GM23248 (cell line): ENCODE results near the gene BCAS1.

Source experiments
- EZH2 ChIP-seq: fragments of 200-600 bp; sonication (generic); IDR thresholded peaks from 2 replicates; pipeline ENCODE4 v1.6.1; 2018; ENCODE audit warnings: antibody characterized with exemption, mild to moderate bottlenecking; ENCODE audit not compliant: insufficient read depth, poor library complexity, severe bottlenecking
- EZH2phosphoT487 ChIP-seq: fragments of 200-600 bp; sonication (generic); IDR thresholded peaks from 2 replicates; pipeline ENCODE4 v1.6.1; 2018; ENCODE audit warnings: antibody characterized with exemption, moderate library complexity, mild to moderate bottlenecking, low read depth; ENCODE audit not compliant: insufficient read depth

GRCh38 chr20:54100563-54100962, 30.2 kb upstream of the BCAS1 start:
- no peak for TF ChIP-seq EZH2
- TF ChIP-seq EZH2phosphoT487, result no peak
